ENCODE results near the gene NCKAP5.

The NCKAP5 gene

GRCh38 chr2:133573491-133574162, 5.4 kb upstream of the NCKAP5 start:
- no peak for TF ChIP-seq CTCF (IDR thresholded peaks at IDR 0.05; ENCODE audit: low read depth, low read length)
- H3K4me1 ChIP-seq: no peaks in the 10 kb centered on the region; the same call in 1 of the 2 replicates

GRCh38 chr2:133571249-133571648, 3.0 kb upstream of the NCKAP5 start:
- Histone ChIP-seq H3K4me3 (ENCODE audit: low read depth, low read length) (no peak overlapping the region), H3K4me1 (no peaks in the 10 kb centered on the region; the same call in 1 of the 2 replicates), H3K27me3 (no peaks in the 10 kb centered on the region), H3K36me3 (no peaks in the 10 kb centered on the region), H3K9me3 (no peaks in the 10 kb centered on the region)
- TF ChIP-seq CTCF (IDR thresholded peaks at IDR 0.05; ENCODE audit: low read depth, low read length): no peak
- DNase-seq: no peak

More at GRCh38 chr2:133573491-133574162, 5.4 kb upstream of the NCKAP5 start:
- H3K27me3 ChIP-seq: no peaks in the 10 kb centered on the region
- DNase-seq: no peak
- H3K36me3 ChIP-seq: no peaks in the 10 kb centered on the region
- H3K9me3 ChIP-seq: no peaks in the 10 kb centered on the region
- H3K4me3 ChIP-seq (ENCODE audit: low read depth, low read length): no peak overlapping the region

- no peak for TF ChIP-seq CTCF (IDR thresholded peaks at IDR 0.05; ENCODE audit: low read depth, low read length)
These were observed 2.3 kb upstream of the NCKAP5 start for GRCh38 chr2:133570542-133570941.

GRCh38 chr2:133569286-133569830, 1.1 kb upstream of the NCKAP5 start:
- no peak for DNase-seq
- no peak for TF ChIP-seq CTCF (IDR thresholded peaks at IDR 0.05; ENCODE audit: low read depth, low read length)
- Histone ChIP-seq H3K9me3 (no peaks in the 10 kb centered on the region), H3K4me3 (ENCODE audit: low read depth, low read length) (no peak overlapping the region), H3K36me3 (no peaks in the 10 kb centered on the region), H3K4me1 (no peaks in the 10 kb centered on the region; the same call in 1 of the 2 replicates), H3K27me3 (no peaks in the 10 kb centered on the region)

More at GRCh38 chr2:133570542-133570941, 2.3 kb upstream of the NCKAP5 start:
- no peaks in the 10 kb centered on the region for H3K36me3 ChIP-seq
- H3K4me3 ChIP-seq (ENCODE audit: low read depth, low read length): no peak overlapping the region
- no peaks in the 10 kb centered on the region; the same call in 1 of the 2 replicates for H3K4me1 ChIP-seq
- H3K27me3 ChIP-seq: no peaks in the 10 kb centered on the region
- no peaks in the 10 kb centered on the region for H3K9me3 ChIP-seq
- no peak for DNase-seq

GRCh38 chr2:133568598-133568997, 335 bp upstream of the NCKAP5 start:
- Histone ChIP-seq H3K4me1 (no peaks in the 10 kb centered on the region), H3K27me3 (no peaks in the 10 kb centered on the region), H3K4me3 (ENCODE audit: low read depth, low read length) (no peak overlapping the region), H3K9me3 (no peaks in the 10 kb centered on the region), H3K36me3 (no peaks in the 10 kb centered on the region)
- no peak for TF ChIP-seq CTCF (IDR thresholded peaks at IDR 0.05; ENCODE audit: low read depth, low read length)
- no peak for DNase-seq

- TF ChIP-seq CTCF (IDR thresholded peaks at IDR 0.05; ENCODE audit: low read depth, low read length): no peak
- no peak for DNase-seq
- no peaks in the 10 kb centered on the region for H3K36me3 ChIP-seq
- no peaks in the 10 kb centered on the region for H3K4me1 ChIP-seq
- H3K4me3 ChIP-seq (ENCODE audit: low read depth, low read length): no peak overlapping the region
- H3K27me3 ChIP-seq: no peaks in the 10 kb centered on the region
- no peaks in the 10 kb centered on the region for H3K9me3 ChIP-seq
These were observed 5.7 kb downstream of the NCKAP5 start for GRCh38 chr2:133562558-133562957.

All from BE2C (cell line).